ENCODE results near the gene KCNQ4.

KCNQ4 gene

DNA sequence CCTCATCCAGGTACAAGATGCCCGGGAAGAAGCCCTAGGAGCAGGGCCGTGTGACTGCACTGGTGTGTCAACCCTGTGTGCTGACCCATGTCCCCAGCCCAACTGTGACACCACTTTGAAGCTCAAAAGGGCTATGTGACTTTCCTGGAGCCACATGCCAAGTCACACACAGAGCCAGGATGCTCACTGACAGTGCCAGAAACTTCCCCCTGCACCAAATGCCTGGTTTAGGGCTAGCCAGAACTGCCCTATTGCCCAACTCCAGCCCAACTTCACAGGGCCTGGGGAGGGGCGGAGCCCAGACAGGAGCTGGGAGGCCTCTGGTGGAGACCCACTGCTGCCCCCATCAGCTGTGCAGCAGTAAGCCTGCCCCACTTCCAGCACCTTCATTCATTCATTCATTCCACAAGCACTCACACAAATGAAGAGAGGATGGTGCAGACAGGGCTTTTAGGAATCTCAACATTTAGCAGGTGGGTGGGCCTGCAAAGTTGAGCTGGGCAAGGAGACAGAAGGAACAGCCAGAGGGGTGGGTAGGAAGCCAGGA is 36.7 kb downstream of the KCNQ4 start:
- DNase-seq (ENCODE audit: low read depth): peak; percentile 46

DNA sequence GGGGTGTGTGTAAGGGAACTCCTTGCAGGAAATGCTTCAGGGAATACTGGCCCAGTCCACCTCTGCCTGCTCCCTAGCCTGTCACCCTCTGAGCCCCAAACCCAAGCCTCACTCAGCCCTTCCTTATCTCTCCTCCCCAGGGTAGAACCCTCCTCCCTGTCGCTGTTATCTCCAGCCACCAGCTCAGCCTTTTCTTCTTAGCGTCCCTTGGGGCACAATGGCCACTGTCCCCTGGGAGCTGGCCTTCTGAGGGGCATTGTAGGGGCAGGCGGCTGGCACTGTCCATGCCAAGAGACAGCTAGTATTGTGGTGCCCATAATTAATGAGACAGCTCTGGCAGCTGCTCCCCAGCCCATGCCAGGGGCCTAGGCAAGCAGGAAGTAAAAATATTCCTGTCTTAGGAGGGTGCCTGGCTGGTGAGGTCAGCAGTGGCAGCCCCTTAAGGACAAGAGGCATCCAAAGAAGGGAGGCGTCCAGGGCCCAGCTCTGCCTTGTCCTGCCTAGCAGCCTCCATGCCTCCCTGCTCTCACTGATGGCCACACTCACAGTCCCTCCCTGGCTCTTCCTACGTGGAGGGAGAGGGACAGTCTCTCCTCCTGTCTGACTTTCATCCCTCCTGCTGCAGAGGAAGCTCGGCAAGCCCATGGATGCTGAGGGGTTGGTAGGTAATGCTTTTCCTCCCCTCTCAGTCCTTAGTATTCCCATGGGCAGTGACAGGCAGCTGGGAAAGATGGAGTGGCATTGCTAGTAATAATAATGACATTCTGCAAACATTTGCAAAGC is 37.5 kb downstream of the KCNQ4 start:
- peak; percentile 89 for DNase-seq (ENCODE audit: low read depth)

DNA sequence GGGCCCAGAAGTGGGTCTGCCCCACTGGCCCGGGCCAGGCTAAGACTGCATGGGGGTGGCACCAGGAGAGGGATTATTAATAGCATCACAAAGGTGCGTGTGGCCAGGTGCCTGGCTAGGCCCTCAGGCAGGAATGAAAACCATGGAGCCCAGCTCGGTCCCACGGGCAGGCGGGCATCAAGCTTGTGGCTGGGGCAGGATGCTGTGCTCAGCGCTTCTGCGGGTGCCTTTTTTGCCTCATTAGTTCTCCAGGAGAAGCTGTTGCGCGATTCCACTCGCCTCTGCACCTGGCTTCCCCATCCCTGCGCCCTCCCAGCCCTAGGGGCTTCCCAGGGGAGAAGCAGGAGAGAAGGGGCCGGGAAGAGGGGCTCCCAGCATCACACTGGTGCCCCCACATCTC is 39.3 kb downstream of the KCNQ4 start:
- no peak for DNase-seq (ENCODE audit: low read depth)

DNA sequence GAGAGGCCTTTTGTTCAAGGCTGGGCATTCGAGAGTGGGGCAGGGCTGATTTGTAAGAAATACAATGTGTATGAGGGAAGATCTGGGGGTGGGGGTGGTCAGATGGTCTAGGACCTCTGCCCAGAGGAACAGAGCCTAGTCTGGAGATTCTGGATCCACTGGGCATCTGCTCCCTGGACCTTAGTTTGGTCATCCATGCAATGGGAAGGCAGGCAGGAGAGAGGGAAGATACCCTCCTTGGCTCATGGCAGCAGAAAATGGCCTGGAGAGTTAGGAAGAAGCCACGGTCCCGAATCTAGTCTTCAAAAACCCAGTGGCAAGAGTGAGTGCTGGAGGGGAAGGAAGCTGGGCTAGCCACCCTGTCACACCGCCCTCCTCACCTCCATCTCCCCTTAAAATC is 39.8 kb downstream of the KCNQ4 start:
- DNase-seq (ENCODE audit: low read depth): no peak

DNA sequence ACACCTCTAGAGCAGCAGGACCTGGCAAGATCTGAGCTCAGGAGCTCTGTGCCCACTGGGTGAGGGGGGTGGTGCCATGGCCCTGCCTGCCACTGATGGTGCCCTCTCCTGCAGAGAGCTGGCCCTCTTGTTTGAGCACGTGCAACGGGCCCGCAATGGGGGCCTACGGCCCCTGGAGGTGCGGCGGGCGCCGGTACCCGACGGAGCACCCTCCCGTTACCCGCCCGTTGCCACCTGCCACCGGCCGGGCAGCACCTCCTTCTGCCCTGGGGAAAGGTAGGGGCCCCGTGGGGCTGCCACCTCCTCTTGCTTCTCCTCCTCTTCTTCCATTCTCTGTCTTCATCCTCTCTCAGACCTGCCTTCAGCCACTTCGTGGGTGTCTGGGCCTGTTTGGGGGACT is 40.4 kb downstream of the KCNQ4 start:
- DNase-seq (ENCODE audit: low read depth): no peak

DNA sequence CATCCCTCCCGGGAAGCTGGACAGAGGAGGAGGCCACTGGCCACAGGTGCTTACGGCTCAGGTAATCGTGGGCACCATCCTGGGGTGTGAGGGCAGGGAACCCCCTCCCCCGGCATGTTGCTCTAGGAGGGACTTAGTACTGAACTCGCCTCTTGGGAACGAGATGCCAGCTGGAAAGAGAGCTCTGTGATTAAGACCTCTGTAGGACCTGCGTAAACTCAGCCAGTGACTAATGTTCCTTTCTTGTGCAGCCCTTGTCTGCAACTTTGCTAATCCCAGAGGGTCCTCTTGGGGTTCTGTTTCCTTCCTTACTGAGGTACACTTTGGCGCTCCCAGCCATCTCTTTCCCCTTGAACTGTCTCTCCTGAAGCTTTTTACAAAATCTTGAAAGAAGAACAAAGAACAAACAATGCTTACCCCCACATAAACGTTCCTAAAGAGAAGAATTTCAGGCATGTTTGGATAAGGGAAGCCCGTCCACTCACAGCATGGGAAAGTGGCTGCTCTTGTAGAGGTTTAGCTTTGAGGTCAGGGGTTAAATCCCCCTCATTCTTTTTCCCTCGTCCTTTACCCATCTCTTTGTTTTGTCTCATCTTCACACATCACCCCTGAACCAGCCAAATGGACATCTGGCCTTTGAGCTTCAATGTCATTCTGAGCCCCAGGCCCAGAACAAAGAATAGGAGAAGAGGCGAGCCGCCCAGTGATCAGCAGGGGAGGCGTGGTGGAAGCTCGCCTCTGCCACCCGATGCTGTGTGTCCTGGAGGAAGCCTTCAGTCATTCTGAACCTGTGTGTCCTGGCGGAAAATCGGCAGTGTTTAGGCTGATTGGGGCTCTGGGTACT is 41.2 kb downstream of the KCNQ4 start:
- DNase-seq (ENCODE audit: low read depth): no peak

DNA sequence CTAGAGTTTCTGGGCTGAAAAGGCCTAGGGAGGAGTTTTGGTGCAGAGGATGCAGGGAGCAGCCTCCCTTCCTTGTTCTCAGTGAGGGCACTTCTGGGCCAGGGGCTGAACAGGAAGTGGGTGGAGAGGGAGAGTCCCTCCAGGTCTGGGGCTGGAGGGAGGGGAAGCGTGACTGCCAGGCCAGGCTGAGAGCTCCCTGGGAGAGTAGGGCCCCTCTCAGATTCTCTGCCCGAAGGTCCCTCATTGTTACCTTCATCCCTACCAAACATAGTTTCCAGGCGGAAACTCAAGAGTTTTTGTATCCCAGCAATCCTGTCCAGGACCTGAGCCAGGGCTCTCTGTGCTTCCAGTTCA is 41.8 kb downstream of the KCNQ4 start:
- DNase-seq (ENCODE audit: low read depth): peak; percentile 72

DNA sequence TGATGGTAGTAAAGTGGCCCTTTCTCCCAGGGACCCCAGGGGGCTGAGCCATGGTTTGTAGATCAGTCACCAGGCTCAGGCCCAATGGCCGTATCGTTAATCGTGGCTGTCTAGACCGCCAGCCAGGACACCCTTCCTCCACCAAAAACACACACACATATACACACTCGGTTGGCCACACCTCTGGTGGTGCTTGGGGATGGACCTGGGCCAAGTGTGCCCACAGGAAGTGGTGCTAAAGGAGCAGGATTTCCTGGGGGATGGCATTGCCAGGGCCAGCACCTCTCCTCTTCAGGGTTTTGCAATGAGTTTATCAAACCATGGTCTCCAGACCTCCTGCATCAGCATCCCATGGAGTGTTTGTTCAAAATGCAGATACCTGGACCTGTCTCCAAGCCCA is 42.4 kb downstream of the KCNQ4 start:
- no peak for DNase-seq (ENCODE audit: low read depth)

DNA sequence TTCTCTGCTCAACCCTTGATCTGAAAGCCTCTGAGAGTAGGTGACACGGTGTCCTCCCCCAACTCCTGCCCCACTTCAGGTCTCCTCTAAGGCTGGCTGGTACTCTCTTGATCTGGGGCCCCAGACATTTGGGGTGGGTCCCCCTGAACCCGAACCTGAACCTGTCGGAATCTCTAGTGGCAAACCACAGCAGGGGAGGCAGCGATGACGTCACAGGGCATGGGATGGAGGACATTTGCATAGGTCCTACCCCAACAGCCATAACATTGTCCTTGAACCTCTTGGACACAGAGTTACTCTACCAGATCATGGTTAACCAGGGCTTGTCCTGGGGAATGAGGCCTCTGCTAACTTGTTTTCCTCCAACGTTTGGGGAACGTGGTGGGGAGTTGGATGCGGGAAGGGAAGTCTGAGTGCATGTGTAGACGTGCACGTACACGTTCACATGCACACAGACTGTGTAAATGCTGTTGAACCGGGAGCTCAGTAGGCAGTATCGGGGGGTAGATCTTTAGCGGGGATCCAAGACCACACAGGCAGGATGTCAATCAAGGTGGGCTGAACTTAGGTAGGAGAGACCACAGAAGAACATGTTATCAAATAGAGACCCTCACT is 46.2 kb downstream of the KCNQ4 start:
- no peak for DNase-seq (ENCODE audit: low read depth)

DNA sequence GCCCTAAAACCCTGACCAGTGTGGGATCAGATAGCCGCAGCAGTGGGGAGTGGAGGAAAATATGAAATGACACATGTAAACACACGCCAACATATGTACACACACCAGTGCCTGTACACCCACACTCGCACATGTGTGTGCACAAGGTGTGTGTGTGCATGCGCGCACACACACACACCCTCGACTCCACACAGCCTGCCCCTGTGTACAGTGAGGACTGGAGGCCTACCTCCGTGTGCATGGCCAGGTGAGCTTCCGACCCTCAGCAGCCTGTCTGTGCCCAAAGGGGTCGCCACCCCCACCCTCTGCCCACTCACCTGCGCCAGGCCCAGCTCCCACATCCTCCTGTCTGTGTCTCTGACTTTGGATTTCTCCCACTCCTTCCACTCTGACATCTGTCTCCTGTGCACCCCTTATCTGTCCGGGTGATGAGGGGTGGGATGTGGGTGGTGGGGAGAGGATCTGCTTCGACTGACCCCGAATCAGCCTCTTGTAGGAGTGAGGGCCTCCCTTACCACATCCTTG is 46.9 kb downstream of the KCNQ4 start:
- DNase-seq (ENCODE audit: low read depth): no peak

DNA sequence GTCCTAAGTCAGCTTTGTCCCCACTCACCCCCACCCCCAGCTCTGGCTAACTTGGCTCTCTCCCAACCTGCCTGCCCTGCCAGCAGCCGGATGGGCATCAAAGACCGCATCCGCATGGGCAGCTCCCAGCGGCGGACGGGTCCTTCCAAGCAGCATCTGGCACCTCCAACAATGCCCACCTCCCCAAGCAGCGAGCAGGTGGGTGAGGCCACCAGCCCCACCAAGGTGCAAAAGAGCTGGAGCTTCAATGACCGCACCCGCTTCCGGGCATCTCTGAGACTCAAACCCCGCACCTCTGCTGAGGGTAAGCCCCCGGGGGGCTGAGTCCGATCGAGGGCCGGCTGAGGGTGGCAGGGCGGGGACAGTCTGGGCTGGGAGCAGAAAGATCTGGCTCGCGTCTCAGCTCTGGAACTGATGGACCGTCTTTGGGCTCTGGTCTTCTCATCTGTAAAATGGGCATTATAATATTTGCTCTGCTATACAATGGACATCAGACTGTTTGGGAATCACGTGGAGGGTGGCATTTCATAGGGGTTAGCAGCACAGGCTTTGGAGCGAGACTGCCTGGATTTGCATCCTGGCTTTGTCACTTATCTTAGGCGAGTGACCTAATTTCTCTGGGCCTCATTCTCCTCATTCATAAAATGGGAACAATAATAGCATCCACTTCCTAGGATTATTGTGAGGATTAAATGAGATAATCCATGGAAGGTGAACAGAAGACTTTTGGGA is 47.6 kb downstream of the KCNQ4 start:
- DNase-seq (ENCODE audit: low read depth): no peak

DNA sequence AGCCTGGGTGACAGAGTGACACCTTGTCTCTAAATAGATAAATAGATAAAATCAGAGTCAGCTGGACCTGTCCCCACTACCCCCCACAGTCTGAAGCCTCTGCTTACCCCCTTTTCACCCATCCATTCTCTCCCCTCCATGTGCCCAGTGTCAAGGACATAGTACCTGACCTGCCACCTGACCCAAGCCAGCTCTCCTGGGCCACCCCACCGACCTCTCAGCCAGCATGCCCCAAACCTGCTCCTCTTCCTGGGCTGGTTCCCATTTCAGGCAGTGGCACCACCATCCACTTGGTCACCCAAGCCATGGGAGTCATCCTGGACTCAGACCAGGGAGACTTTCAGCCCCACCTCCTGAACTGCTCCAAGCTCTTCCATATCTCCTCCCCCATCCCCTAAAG is 50.4 kb downstream of the KCNQ4 start:
- no peak for DNase-seq (ENCODE audit: low read depth)

DNA sequence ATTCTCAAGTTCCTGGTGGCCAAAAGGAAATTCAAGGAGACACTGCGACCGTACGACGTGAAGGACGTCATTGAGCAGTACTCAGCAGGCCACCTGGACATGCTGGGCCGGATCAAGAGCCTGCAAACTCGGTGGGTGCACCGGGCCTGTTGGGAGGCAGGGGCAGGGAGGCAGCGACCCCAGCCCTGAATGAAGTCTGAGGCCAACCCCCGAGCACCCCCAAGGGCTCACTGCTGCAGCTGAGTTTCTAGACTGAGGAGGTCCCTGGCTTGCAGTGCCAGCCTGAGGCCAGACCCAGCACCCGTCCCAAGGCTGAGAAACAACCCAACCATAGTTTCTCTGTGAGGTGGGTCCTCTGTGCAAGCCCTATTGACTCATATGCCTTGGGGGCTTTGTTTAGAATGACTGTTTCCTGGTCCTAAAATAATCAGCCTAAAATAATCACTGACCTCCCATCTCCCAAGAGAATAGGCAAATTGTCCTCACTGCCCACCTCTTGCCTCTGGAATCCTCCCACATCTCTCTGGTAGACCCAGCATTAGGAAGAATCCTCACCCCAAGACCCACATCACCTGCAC is 51.5 kb downstream of the KCNQ4 start:
- DNase-seq (ENCODE audit: low read depth): no peak

DNA sequence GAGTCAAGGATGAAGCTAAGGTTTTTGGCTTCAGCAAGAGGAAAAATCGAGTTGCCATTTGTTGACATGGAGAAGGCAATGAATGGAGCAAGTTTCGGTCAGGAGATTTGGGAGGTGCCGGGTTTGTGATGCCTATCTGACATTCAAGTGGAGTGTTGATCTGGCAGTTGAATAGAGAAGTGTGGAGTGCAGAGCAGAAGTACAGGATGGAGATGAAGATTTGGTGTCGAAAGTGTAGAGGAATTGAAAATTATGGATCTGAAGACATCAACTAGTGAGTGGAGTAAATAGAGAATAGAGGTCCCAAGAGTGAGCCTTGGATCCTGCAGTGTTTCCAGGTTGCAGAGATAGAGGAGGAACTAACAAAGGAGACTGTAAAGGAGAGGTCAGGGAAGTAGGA is 52.7 kb downstream of the KCNQ4 start:
- DNase-seq (ENCODE audit: low read depth): no peak

DNA sequence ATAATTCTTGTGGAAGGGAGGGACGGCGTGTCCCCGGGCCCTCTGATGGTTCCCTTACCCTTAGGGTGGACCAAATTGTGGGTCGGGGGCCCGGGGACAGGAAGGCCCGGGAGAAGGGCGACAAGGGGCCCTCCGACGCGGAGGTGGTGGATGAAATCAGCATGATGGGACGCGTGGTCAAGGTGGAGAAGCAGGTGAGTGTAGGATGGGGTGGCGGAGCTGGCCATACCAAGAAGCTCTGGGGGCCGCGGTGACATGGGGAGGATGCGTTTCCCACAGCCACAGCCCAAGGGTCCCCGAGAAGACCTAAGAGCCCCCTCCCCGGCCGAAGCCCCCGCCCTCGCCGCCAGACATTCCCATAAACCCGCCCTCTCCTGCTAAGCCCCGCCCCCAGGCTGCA is 54.0 kb downstream of the KCNQ4 start:
- DNase-seq (ENCODE audit: low read depth): no peak

DNA sequence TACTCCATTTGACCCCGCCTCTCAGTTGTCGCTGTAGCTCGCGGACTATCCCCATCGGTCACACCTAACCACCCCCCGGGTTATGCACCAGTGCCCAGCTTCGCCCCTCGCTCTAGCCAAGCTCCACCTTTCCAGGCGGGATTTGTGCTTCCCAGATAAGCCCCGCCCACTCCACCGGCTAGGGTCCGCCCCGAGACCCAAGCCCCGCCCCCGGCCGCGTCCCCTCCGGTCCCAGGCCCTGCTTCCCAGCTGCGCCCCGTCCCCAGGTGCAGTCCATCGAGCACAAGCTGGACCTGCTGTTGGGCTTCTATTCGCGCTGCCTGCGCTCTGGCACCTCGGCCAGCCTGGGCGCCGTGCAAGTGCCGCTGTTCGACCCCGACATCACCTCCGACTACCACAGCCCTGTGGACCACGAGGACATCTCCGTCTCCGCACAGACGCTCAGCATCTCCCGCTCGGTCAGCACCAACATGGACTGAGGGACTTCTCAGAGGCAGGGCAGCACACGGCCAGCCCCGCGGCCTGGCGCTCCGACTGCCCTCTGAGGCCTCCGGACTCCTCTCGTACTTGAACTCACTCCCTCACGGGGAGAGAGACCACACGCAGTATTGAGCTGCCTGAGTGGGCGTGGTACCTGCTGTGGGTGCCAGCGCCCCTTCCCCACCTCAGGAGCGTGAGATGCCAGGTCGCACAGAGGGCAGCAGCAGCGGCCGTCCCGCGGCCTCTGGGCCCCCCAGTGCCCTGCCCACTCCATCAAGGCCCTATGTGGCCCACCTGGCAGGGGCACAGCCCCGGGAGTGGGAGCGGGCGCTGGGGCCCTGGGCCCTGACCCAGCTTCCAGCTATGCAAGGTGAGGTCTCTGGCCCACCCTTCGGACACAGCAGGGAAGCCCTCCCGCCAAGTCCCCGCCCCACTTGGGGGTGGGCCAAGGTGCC is 54.7 kb downstream of the KCNQ4 start:
- no peak for DNase-seq (ENCODE audit: low read depth)

DNA sequence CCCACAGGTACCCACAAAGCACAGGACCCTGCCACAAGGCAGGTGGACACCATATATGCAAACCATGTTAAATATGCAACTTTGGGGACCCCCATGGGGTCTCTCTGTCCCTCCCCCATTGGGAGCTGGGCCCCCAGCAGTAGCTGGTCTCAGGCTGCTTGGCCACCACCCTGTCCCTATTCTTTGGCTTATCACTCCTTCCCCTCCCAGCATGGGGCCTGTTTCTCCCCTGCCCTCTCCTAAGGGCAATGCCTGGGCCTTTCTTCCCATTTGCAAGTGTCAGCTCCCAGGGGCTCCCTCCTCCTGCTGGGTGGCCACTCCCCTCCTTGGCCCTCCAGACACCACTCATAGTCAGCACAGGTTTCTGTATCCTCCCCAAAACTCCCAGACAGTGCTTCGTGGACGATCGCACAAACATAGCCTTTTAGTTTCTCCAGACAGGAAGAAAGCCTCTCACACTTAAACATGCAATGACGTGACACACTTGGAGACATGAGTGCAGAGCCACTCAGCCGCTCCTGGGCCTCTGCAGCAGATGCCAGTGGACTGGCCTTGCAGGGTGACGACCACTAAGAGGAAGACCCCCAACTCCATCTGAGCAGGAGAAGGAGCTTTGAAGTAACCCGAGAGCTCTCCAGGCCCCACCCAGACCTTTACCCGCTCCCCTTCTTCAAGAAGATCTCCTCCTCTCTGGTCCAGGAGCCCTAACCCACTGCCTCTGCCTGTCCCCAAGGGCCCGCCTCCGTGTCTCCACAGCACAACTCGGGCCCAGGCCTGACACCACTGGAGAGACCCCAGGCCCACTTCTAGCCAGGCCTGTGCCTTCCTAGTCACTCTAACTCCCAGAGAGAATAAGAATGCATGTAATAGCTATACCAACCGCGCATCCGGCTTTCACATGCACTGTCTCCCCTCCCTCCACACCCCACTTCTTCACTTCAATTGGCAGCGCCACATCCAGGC is 55.7 kb downstream of the KCNQ4 start:
- DNase-seq (ENCODE audit: low read depth): no peak

DNA sequence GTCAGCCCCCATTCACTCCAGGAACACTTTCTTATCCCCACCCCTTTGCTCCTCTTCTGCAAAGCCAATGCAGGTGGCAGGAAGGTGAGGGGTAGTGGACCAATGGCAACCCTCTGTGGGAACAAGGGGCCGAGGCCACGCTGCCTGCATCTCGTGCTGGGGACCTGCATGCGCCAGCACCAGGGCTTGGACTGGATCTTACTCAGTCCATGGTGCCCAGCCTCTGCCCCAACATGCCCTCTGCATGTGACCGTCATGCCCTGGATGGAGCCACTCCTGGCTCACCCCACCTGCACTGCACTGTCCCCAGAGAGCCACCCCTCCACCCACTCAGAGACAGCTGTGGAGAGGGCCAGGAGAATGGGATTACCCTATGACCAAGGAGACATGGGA is 56.4 kb downstream of the KCNQ4 start:
- no peak for DNase-seq (ENCODE audit: low read depth)
